HT1080 (cell line): Measurements from ENCODE around the gene SORCS2. TPM values are rescaled to one million over a fixed set of nuclear protein-coding genes. Genes with fewer than 3 reads are reported as not detected.

Experiments
- DNase-seq: peaks from one replicate; pipeline ENCODE4 v3.0.0-alpha.2; 2015; ENCODE audit warnings: low read depth
- total RNA-seq: library from RNA; depleted of rRNA; stranded (reverse); fragments of >200 nt; shearing (Covaris generic); gene quantifications from 2 replicates; pipeline ENCODE4 v1.2.3, GENCODE V29; 2014

SORCS2 gene
- total RNA-seq, 1 experiment from 2014 or later: 5.4 TPM

- no peak for DNase-seq
Measured at GRCh38 chr4:7299908-7300710, 107.8 kb downstream of the SORCS2 start.

DNA sequence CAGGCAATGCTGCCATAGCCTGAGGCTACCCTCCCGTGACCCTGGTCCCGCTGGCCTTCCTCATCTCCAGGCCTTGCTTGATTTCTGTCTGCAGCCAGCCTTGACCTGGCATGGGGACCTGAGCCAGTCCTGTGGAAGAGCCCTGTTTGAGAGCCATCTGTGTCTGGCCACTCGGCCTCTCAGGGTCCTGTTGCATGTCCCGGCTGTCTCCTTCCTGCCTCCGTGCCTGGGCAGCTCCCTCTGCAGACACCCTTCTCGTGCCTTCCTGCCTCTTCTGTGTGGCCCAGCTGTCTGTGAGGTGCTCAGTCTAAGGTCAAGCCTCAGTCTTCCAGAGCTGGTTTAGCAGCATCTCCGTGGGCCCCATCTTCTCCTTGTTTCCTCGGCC is 108.4 kb downstream of the SORCS2 start:
- DNase-seq: no peak

- DNase-seq: no peak
Measured at GRCh38 chr4:7301126-7301785, 108.9 kb downstream of the SORCS2 start.

DNA sequence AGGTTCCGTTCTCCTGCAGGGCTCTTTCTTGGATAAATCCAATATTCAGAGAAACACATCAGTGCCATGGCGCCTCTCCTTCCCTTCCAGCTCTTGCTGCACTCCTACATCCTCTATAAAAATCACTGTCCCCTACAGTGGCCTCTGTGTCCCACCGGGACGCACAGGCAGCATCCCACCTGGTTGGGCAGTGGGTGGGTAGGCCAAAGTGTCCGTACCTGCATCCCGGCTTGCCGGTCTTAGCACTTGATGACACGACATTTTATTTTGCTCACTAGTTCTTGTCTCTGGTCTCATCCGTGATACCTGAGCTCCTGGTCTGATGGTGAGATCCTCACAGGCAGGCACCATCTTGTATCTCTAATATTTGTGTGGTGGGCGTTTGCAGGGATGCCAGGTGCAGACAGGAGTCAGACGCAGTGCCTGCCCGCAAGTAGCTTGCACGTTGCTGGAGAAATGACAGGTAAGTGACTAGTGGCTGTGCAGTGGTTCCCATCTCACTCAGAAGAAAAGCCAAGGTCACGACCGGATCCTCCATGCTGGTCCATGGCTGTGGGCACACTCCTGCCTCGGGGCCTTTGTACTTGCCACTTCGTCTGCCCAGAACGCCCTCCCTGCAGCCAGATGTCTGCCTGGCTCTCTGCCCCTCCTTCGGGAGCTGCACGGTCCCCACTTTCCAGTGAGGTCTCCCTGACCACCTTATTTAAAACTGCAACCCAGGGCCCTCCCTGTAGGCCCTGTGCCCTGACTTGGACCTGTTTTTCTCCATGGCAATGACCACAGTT is 109.7 kb downstream of the SORCS2 start:
- DNase-seq: no peak

DNA sequence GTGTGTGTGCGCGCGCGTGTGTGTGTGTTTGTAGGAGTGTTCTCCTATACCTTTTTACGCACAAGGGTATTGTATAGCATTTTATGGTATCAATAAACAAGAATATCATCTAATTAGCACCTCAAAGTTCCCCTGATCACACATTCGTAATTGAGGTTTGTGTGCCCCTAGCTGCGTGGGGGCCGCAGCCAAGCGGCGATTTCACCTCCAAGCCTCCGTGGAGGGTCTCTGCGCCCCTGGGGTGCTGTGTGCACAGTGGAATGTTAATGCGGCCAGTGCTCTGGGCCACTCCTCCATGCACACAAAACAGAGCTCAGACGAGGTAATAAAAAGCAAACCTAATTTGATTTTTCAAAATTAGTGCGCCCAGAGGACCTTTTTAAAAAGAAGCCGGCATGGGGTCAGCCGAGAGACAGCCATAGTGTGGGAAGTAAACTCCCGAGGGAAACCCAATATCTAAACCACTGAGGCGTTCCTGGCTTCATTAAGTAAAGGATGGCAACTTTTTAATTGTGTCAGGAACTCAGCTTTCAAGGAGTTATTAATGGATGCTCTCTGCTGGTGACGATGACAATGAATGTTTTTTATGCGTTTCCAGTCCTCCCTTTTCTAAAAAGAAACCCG is 110.6 kb downstream of the SORCS2 start:
- no peak for DNase-seq

DNA sequence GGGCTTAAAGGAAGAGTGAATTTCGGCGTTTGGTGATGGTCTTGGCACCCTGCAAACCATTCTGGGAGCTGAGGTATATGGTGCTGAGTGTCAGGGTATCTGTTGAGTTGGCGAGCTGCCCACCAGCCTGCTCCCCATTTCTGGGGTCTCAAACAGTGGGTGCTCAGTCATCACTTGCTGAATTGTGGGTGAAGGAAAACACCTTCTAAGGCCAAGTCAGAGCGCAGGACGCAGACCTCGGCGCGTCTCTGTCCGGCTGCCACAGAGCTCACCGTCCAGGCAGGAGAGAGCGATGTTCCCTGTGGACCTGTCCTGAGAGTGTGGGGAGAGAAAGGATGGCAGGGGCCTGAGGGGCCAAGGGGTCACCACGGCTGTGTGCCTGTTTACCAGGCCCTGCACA is 111.2 kb downstream of the SORCS2 start:
- DNase-seq: no peak

- no peak for DNase-seq
Measured at GRCh38 chr4:7304436-7304835, 112.1 kb downstream of the SORCS2 start.

DNA sequence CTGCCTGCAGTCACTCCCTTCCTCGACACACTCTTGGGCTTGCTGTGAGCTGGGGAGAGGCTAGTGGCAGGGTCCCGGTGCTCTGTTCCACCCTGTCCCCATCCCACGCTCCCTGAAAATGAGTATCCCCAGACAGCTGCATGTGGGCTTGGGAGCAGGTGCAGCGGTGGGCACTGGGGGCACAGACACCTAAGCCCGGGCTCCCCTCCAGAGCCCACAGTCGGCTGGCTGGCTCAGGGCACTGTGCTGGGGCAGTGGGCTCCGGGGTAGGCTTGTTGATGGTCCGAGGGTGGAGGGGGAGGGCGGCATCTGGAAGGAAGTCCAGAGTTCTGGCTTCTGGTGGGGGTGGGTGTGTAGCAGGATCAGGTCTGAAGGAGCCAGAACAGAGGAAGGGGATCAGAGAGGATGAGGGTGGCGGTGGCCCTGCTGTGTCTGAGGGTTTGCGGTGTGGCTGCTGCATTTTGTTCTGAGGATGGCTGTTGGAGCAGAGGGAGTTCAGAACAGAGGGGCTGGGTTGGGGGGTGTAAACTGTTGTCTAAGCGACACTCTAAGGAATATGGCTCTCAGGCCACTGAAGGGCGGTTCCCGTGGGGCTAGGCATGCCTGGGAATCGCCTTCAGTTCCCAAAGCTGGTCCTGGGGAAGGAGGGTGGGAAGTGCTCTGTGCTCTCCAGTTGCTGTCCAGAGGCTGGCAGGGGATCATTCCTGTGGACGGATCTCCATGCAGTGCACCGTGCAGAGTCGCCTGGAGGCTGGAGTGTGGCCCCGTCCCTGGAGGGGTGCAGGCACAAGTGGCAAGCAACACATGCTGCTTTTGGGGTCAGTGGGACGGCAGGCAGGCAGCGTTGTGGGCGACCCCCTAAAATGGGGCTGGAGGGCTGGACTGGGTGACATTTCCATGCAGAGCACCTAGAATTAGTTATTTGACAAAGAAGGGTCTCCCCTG is 114.0 kb downstream of the SORCS2 start:
- no peak for DNase-seq

- DNase-seq: no peak
Measured at GRCh38 chr4:7306986-7307385, 114.6 kb downstream of the SORCS2 start.

DNA sequence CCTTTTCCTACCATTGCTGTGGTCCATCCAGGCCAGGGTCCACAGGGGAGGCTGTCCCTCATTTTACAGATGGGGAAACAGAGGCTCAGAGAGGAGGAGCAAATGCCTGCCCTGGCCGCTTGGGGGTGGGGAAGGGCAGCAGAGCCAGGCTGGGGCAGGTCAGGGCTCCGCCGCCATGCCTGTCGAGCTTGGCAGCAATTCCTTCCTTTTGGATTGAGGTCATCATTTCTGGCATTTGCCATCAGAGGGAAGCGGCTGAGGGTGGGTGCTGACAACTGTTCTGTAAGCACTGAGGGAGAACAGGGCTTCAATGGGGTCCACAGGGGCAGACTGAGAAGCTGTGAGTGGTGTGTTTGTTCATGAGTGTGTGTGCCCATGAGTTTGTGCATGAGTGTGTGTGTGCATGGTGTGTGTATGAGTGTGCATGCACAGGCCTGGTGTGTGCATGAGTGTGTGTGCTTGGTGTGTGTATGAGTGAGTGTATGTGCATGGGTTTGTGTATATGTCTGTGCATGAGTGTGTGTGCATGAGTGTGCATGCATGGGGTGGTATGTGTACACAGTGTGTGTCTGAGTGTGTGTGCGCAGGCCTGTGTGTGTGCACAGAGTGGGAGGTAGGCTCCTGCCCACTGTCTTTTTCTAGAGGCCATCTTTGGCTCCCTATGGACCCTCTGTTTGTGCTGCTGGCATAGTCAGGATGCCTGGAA is 115.2 kb downstream of the SORCS2 start:
- DNase-seq: no peak

GRCh38 chr4:7309181-7309580 is 116.8 kb downstream of the SORCS2 start:
- no peak for DNase-seq

DNA sequence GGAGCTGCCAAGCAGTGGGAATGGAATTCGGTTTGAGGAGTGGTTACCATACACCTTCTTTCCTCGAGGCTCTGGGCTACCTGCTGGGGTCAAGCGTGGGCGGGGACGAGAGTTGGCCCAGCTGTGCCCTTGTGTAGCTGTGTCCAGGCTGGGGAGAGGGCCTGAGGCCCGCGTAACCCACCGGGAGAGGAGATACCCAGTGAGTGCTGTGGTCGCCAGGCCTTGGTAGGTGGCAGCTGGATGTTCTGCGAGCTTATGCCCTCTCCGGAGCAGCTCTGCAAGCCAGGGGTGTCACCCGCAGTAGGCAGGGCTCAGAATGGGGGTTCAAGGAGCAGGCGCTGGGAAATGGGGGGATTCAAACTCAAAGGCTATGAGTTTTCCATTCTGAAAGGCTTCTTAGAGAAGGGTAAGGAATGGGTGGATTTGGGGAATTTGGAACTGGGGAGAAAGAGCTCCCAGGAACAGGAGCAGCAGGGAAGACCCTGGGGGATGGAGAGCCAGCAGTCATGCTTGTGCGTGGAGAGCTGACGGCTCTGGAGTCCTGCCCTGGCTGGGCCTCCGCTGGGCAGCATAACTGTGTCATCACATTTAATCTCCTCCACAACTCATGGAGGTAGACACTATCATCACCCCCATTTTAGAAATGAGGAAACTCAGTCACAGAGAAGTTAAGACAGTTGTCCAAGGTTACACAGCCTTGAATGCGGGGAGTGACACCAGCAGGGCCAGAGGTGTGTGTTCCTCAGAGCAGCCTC is 117.5 kb downstream of the SORCS2 start:
- no peak for DNase-seq

DNA sequence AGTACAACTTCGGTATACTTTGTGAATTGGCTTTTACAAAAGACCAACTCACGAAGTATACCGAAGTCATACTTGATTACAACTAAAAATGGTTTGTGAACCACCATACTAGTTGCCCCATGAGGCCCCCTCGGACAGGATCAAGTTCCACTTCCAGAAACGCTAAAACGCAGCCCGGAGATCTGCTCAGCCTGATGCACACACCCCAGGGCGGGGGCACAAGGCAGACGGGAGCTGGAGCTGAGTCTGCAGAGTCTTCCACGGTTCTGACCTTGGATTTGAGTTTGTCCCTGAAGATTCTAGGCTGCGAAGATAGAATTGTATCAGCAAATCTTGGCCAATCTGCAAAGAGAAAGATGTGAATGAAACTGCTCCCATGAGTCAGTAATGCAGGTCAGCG is 118.1 kb downstream of the SORCS2 start:
- DNase-seq: no peak

DNA sequence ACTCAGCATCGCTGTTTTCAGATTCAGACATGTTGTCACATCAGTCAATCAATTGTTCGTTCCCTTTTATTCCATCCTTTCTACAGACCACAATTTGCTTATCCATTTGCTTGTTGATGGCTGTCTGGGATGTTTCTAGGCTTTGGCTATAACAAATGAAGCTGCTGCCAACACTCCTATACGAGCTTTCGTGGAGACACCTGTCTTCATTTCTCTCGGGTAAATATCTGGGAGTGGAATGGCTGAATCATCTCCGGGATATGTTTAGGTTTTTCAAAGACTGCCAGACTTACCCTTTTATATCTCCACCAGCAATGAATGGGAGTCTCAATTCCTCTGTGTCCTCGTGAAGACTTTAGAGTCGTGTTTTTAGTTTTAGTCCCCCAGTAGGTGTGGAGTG is 118.9 kb downstream of the SORCS2 start:
- no peak for DNase-seq

DNA sequence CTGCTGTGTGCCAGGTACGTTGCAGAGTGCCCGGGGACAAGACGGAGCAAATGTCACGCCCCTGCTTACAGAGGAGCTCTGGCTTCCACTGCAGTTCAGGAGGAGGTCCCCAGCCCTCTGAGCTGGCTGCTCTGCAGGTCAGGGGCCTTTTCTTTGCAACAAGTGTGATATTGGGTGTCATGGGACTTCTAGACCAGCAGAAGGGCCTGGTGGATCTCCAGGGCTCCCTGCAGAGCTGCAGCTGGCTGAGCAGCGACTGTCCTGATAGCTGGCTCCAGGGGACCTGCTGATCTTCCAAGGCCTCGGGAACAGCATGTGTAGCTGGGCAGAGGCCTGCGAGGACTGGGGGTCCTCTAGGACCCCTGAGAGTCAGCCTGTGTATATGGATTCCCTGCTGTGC is 120.4 kb downstream of the SORCS2 start:
- DNase-seq: no peak

- DNase-seq: no peak
Measured at GRCh38 chr4:7313347-7313811, 121.0 kb downstream of the SORCS2 start.

DNA sequence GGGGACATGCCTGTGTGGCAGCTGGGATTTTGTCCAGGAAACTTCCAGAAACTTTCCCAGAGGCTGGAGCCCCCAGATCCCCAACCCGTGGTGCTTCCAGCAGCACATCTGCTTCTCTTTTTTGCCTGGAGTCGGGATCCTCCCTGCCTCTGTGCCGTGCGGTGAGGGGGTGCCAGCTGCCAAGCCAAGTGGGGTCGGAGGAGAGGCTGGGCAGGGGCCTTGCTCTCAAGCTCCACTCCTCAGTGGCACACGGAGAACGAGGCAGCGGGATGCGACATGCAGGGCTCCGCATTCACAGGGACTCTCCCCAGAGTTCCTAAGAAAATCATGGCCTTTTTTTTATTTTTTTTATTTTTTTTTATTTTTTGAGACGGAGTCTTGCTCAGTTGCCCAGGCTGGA is 121.7 kb downstream of the SORCS2 start:
- no peak for DNase-seq

- DNase-seq: no peak
Measured at GRCh38 chr4:7315286-7315685, 122.9 kb downstream of the SORCS2 start.

DNA sequence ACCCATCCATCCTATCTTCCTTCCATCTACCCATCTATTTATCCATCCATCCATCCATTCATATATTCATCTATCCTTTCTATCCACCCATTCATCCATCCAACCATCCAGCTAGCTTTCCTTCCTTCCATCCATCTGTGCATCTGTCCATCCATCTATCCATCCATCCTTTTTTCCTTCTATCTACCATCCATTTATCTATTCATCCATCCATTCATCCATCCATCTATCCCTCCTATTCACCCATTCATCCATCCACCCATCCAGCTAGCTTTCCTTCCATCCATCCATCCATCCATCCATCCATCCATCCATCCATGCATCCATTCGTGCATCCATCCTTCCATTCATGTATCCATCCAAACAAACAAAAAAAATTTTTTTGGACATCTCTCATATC is 123.6 kb downstream of the SORCS2 start:
- no peak for DNase-seq
